ENCODE results near the gene PON2.

Gene PON2

GRCh38 chr7:95444796-95445195 lies 10.0 kb upstream of the PON2 start:
- DNase-seq (ENCODE audit: low spot score), result no peak

GRCh38 chr7:95441042-95441823 lies 6.4 kb upstream of the PON2 start:
- DNase-seq (ENCODE audit: low spot score), result no peak

GRCh38 chr7:95440394-95441038 lies 5.7 kb upstream of the PON2 start:
- no peak for DNase-seq (ENCODE audit: low spot score)

GRCh38 chr7:95436407-95436806 lies 1.6 kb upstream of the PON2 start:
- no peak for DNase-seq (ENCODE audit: low spot score)

- no peak for DNase-seq (ENCODE audit: low spot score)
These were observed 573 bp upstream of the PON2 start for GRCh38 chr7:95435422-95435780.

GRCh38 chr7:95433952-95434556 lies 774 bp downstream of the PON2 start:
- no peak for DNase-seq (ENCODE audit: low spot score)

GRCh38 chr7:95433129-95433528 lies 1.7 kb downstream of the PON2 start:
- no peak for DNase-seq (ENCODE audit: low spot score)

- no peak for DNase-seq (ENCODE audit: low spot score)
These were observed 2.2 kb downstream of the PON2 start for GRCh38 chr7:95432606-95433005.

- DNase-seq (ENCODE audit: low spot score), result no peak
These were observed 4.0 kb downstream of the PON2 start for GRCh38 chr7:95430864-95431263.

GRCh38 chr7:95429241-95429990 lies 5.4 kb downstream of the PON2 start:
- DNase-seq (ENCODE audit: low spot score), result no peak

GRCh38 chr7:95427914-95428516 lies 6.8 kb downstream of the PON2 start:
- no peak for DNase-seq (ENCODE audit: low spot score)

GRCh38 chr7:95427166-95427565 lies 7.7 kb downstream of the PON2 start:
- no peak for DNase-seq (ENCODE audit: low spot score)

- no peak for DNase-seq (ENCODE audit: low spot score)
These were observed 9.1 kb downstream of the PON2 start for GRCh38 chr7:95425694-95426093.

- no peak for DNase-seq (ENCODE audit: low spot score)
These were observed 10.1 kb downstream of the PON2 start for GRCh38 chr7:95424716-95425115.

GRCh38 chr7:95421847-95422444 lies 12.9 kb downstream of the PON2 start:
- no peak for DNase-seq (ENCODE audit: low spot score)

- DNase-seq (ENCODE audit: low spot score), result no peak
These were observed 13.6 kb downstream of the PON2 start for GRCh38 chr7:95421000-95421846.

- DNase-seq (ENCODE audit: low spot score), result no peak
These were observed 22.8 kb downstream of the PON2 start for GRCh38 chr7:95412075-95412474.

- DNase-seq (ENCODE audit: low spot score), result no peak
These were observed 23.2 kb downstream of the PON2 start for GRCh38 chr7:95411666-95412065.

GRCh38 chr7:95411036-95411435 lies 23.8 kb downstream of the PON2 start:
- no peak for DNase-seq (ENCODE audit: low spot score)

- no peak for DNase-seq (ENCODE audit: low spot score)
These were observed 27.1 kb downstream of the PON2 start for GRCh38 chr7:95407751-95408150.

- no peak for DNase-seq (ENCODE audit: low spot score)
These were observed 29.0 kb downstream of the PON2 start for GRCh38 chr7:95405800-95406199.
